Measurements from ENCODE around the gene CUX1. TPM values are rescaled to one million over a fixed set of nuclear protein-coding genes. Genes with fewer than 3 reads are reported as not detected.

CUX1 gene
- total and polyA plus RNA-seq, 2 donors (not counting 1 experiment from before 2014, with no cell fraction given): 10.8 to 86.5 TPM

GRCh38 chr7:101945034-101945758 lies 127.8 kb downstream of the CUX1 start:
- 95% methylated on average over 10 of the region's 15 CpGs for WGBS (ENCODE audit: insufficient coverage)
- peaks cover 57% of the 10 kb centered on the region for H3K79me2 ChIP-seq (ENCODE audit: control insufficient read depth, insufficient read depth, low read length)
- ChIA-PET POLR2A (no interaction called here), CTCF (no interaction called here)
- peaks cover 0 to 2% of the 10 kb centered on the region in 2 experiments for H3K36me3 ChIP-seq (replicated peaks in 1 of 2; ENCODE audit: control extremely low read depth in 1 of 2, control insufficient read depth in 1 of 2, extremely low read depth in 1 of 2, insufficient read depth in 2 of 2, low read length in 1 of 2)
- H3K9me3 Mint-ChIP-seq (ENCODE audit: insufficient read depth): no peaks in the 10 kb centered on the region
- H3K4me3 Mint-ChIP-seq: no peak overlapping the region
- no peaks in the 10 kb centered on the region for H3K4me1 ChIP-seq (ENCODE audit: control insufficient read depth in 2 of 2, insufficient read depth in 2 of 2, low read length in 2 of 2)
- H3K4me1 Mint-ChIP-seq: peaks cover 4% of the 10 kb centered on the region
- peaks cover 31% of the 10 kb centered on the region for H4K20me1 ChIP-seq (ENCODE audit: control insufficient read depth, insufficient read depth, low read length, poor library complexity, severe bottlenecking)
- no peak for DNase-seq
- H3K27ac Mint-ChIP-seq: no peak overlapping the region
- no peak overlapping the region for H3K9ac ChIP-seq (ENCODE audit: low read length)
- no peaks in the 10 kb centered on the region for H3K27me3 ChIP-seq (replicated peaks in 1 of 4; ENCODE audit: control extremely low read depth in 1 of 4, control insufficient read depth in 3 of 4, insufficient read depth in 4 of 4, low read length in 3 of 4)
- no peak overlapping the region for H3K4me2 ChIP-seq (replicated peaks; ENCODE audit: low read depth, low read length, poor library complexity, severe bottlenecking)
- H3K27me3 Mint-ChIP-seq: no peaks in the 10 kb centered on the region
- intact Hi-C loops (cut with micrococcal nuclease): no loop called here
- H3K9me3 ChIP-seq (ENCODE audit: control extremely low read depth in 1 of 3, control insufficient read depth in 2 of 3, insufficient read depth in 1 of 3, low read length in 2 of 3): no peaks in the 10 kb centered on the region
- no peak overlapping the region for H2AFZ ChIP-seq (ENCODE audit: insufficient read depth, low read depth, low read length, poor library complexity, severe bottlenecking)
- H3K27ac ChIP-seq (ENCODE audit: low read length in 2 of 2): no peak overlapping the region
- H3K4me3 ChIP-seq (ENCODE audit: control extremely low read depth in 1 of 5, extremely low read depth in 1 of 5, insufficient read depth in 1 of 5, low read depth in 2 of 5, low read length in 4 of 5): no peak overlapping the region
- TF ChIP-seq CTCF (IDR thresholded peaks at IDR 0.05): no peak
- TF ChIP-seq EZH2 (IDR thresholded peaks at IDR 0.05; ENCODE audit: borderline replicate concordance, insufficient read depth, low read depth, low read length, poor library complexity, severe bottlenecking): no peak
- ATAC-seq (ENCODE audit: low read depth): no peak

GRCh38 chr7:101947899-101948298 lies 130.5 kb downstream of the CUX1 start:
- peaks cover 0 to 3% (median 0%) of the 10 kb centered on the region in 3 donors for H3K9me3 ChIP-seq (ENCODE audit: control extremely low read depth in 1 of 3, control insufficient read depth in 2 of 3, insufficient read depth in 1 of 3, low read length in 2 of 3)
- CTCF ChIA-PET: no interaction called here
- peaks cover 21% of the 10 kb centered on the region for H4K20me1 ChIP-seq (ENCODE audit: control insufficient read depth, insufficient read depth, low read length, poor library complexity, severe bottlenecking)
- ATAC-seq (ENCODE audit: low read depth): no peak
- H3K4me3 Mint-ChIP-seq: no peak overlapping the region
- POLR2A ChIA-PET: no interaction called here
- 73% methylated on average over 7 of the region's 10 CpGs for WGBS (ENCODE audit: insufficient coverage)
- H3K4me1 Mint-ChIP-seq: no peaks in the 10 kb centered on the region
- no peak overlapping the region for H3K27ac ChIP-seq (ENCODE audit: low read length in 2 of 2)
- no peaks in the 10 kb centered on the region for H3K27me3 Mint-ChIP-seq
- peaks cover 0 to 2% of the 10 kb centered on the region in 2 experiments for H3K36me3 ChIP-seq (replicated peaks in 1 of 2; ENCODE audit: control extremely low read depth in 1 of 2, control insufficient read depth in 1 of 2, extremely low read depth in 1 of 2, insufficient read depth in 2 of 2, low read length in 1 of 2)
- DNase-seq: no peak
- no peaks in the 10 kb centered on the region for H3K4me1 ChIP-seq (ENCODE audit: control insufficient read depth in 2 of 2, insufficient read depth in 2 of 2, low read length in 2 of 2)
- intact Hi-C loops (cut with micrococcal nuclease): no loop called here
- no peaks in the 10 kb centered on the region for H3K27me3 ChIP-seq (replicated peaks in 1 of 4; ENCODE audit: control extremely low read depth in 1 of 4, control insufficient read depth in 3 of 4, insufficient read depth in 4 of 4, low read length in 3 of 4)
- no peak overlapping the region for H3K9ac ChIP-seq (ENCODE audit: low read length)
- no peak overlapping the region for H3K4me3 ChIP-seq (ENCODE audit: control extremely low read depth in 1 of 5, extremely low read depth in 1 of 5, insufficient read depth in 1 of 5, low read depth in 2 of 5, low read length in 4 of 5)
- no peak overlapping the region for H3K4me2 ChIP-seq (replicated peaks; ENCODE audit: low read depth, low read length, poor library complexity, severe bottlenecking)
- TF ChIP-seq CTCF (IDR thresholded peaks at IDR 0.05) (no peak), EZH2 (IDR thresholded peaks at IDR 0.05; ENCODE audit: borderline replicate concordance, insufficient read depth, low read depth, low read length, poor library complexity, severe bottlenecking) (no peak)
- peaks cover 53% of the 10 kb centered on the region for H3K79me2 ChIP-seq (ENCODE audit: control insufficient read depth, insufficient read depth, low read length)
- H3K9me3 Mint-ChIP-seq (ENCODE audit: insufficient read depth): no peaks in the 10 kb centered on the region
- H2AFZ ChIP-seq (ENCODE audit: insufficient read depth, low read depth, low read length, poor library complexity, severe bottlenecking): no peak overlapping the region
- no peak overlapping the region for H3K27ac Mint-ChIP-seq
